HG03103 (cell line): ENCODE results near the gene CTDSPL.
"Not testable (repeated sequence)": the region's sequence is repeated elsewhere in the genome, so short reads cannot be mapped to it uniquely, and the experiment has no call there.

Experiments used
- ATAC-seq: cut with Tn5 transposase; IDR thresholded peaks from one replicate; pipeline ENCODE4 v1.9.1; 2021; ENCODE audit warnings: low read depth; ENCODE audit not compliant: unreplicated experiment

CTDSPL gene

GRCh38 chr3:37982331-37982730, 120.7 kb downstream of the CTDSPL start:
- no peak for ATAC-seq

DNA sequence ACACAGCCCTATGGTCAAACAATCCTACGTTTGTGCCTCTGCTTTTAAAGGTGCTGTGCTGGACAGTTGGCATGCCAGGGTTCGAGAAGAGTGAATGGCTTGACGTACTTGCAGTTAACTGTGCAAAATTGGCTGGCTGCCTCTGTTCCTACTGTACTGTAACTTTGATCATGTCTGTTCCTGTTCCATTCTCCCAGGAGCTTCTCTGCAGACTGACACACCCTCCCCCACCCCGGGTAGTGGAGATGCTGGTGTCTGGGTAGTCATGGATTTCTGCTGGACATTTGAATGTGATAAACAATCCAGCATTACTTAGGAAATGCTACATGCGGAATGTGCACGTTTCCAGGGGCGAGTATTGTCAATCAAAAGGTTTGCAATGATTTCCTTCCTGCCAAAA, 122.4 kb downstream of the CTDSPL start:
- no peak for ATAC-seq

DNA sequence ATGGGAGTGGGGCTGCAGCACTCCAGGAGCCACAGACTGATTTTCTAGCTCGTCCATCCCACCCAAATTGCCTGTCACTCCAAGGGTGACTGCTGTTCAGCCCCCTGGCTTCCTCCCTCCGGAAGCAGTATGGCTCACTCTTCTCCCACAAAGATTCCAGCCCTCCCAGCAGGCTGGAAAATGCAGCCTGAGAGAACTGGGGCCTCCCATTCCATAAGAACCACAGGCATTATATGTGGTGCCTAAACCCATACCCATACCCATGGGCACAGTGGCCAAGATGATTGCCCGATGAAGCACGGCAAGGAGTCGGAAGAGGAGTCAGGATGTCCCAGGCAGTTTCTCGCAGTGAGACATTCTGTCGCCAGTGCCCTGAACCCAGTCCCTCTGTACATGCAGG, 122.9 kb downstream of the CTDSPL start:
- ATAC-seq: no peak

- ATAC-seq: no peak
Observed at GRCh38 chr3:37985637-37986320, 124.1 kb downstream of the CTDSPL start.

- ATAC-seq: no peak
Observed at GRCh38 chr3:37986479-37987314, 125.0 kb downstream of the CTDSPL start.

DNA sequence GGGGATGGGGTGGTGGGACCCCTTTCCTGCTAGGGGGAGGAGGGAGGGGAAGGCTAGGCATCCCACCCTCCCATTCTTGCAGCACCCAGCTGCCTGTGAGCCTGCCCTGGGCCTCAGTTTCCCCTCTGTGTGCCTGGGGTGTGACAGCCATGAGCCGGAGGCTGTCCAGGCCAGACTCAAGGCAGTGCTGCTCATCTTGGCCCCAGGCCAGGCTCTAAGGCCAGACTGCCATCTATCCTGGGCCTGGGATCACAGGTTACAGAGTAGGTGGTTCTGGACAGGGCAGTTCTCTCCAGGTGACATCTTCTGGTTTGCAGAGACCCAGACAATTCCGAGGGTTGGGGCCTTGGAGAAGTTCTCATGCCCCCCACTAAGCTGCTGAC, 125.6 kb downstream of the CTDSPL start:
- ATAC-seq: no peak

GRCh38 chr3:37987751-37988179, 126.1 kb downstream of the CTDSPL start:
- ATAC-seq: no peak

- ATAC-seq: not testable (repeated sequence)
Observed at GRCh38 chr3:37988376-37988775, 126.7 kb downstream of the CTDSPL start.

DNA sequence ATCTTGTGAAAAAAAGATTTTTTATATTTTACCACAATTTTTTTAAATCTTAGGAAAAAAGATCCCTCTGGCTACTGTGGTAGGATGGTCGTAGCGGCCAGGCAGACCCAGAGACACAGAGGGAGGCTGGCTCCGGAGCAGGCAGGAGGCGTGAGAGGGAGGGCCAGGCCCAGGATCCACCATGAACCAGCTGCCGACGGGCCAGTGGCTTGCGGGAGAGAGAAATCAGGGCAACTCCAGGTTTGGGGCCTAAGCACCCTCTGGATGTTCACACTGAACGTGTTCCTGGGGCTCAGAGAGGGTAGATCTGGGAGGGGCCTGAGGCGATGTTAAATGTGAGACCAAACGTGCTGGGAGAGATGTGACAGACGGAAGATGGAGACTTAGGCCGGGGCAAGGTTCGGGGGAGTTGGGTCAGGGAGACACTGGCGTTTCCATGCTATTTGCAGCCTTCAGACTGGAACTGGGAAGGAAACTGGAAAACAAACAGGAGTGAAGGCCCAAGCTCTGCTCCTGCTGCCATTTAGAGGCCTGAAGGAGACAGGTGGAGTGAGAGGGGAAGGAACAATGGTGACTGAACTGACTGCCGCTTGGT, 127.3 kb downstream of the CTDSPL start:
- no peak for ATAC-seq

- no peak for ATAC-seq
Observed at GRCh38 chr3:37989821-37990480, 128.3 kb downstream of the CTDSPL start.

DNA sequence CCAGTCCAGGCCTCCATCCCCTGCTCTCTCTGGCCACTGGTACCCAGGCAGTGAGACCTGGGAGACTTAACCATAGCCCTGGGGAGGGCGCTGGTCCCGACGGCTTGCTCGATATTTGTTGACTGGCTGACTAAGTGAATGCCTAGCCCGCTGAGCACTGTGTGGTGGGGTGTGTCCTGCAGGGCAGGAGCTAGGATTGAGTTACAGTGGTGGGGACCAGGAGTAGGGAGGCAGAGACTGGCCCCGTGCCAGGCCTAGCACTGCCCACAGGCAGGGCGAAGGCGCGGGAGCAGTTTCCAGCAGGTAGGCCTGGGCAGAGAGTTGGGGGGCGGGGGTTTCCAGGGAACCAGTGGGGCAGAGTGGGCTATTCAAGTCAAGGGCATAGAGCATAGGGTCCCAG, 128.8 kb downstream of the CTDSPL start, which contains the start of gene VILL:
TSS of gene VILL (plus strand) at position 260 of the 400 bp plus-strand sequence. CDS start 2,887 bp downstream, outside the sequence.
- ATAC-seq: no peak

GRCh38 chr3:37991109-37991508, 129.4 kb downstream of the CTDSPL start:
- no peak for ATAC-seq

- no peak for ATAC-seq
Observed at GRCh38 chr3:37991823-37992222, 130.1 kb downstream of the CTDSPL start.

DNA sequence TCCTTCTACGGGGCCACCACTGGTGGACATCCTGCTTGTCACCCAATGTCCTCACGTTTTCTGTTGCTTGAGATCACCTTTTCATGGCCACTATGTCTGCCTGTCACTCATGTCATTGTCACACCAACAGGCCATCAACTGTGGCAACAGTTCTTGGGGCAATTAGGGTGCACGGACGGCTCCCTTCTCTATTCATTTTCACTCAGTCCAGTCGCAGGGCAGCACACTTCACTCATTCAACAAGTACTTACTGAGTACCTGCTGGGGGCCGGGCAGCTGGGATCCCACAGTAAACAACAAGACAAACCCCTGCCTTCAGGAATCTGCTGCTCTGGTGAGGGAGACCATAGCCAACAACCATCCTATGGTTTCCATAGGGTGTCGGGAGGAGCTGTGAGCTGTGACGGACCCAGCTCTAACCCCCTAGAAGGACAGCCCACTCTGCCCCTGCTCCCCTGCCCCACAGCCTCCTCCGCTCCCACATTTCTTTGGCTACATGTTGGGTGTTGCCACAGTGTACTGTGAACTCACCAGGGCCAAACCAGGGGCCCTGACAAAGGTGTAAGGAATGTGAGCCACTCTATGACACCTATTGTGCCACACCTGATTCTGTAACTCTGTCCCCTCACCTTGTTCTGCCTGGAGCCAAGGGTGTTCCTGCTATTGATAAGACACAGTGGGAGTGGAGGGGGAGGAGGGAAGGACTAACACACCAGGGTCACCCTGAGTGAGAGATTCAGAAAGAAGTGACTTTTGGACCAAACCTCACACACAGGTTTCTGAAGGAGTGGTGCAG, 130.8 kb downstream of the CTDSPL start:
- no peak for ATAC-seq

GRCh38 chr3:37993067-37993455, 131.4 kb downstream of the CTDSPL start:
- no peak for ATAC-seq

DNA sequence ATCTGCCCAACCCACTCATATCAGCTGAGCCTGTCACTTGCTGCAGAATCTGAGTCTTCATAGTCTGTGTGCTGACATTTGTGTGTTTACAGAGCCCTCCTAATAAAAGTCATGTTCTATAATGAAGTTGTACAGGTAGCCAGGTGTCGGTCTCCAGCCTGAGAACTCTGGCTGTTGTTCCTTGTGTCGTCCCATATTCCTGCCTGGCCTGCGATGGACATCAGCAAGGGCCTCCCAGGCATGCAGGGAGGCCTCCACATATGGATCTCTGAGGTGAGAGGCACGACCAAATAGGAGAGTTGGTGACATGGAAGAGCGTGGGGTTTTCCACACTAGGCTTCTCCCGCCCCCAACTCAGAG, 131.8 kb downstream of the CTDSPL start:
- ATAC-seq: no peak

GRCh38 chr3:37993820-37994638, 132.3 kb downstream of the CTDSPL start:
- peak; percentile 47 for ATAC-seq

DNA sequence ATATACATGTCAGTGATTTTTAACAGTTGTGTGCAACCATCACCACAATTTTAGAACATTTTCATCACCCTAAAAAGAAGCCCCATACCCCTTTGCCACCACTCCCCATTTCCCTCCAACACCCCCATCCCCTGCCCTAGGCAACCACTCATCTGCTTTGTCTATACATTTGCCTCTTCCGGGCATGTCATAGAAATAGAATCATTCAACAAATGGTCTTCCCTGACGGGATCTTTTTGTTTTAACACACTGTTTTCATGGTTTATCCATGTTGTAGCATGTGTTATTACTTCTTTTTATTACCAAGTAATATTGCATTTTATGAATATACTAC, 132.9 kb downstream of the CTDSPL start:
- no peak for ATAC-seq
